22Rv1 (cell line): Measurements from ENCODE around the gene PRMT5.
A peak's percentile ranks its signal among the peaks of the same experiment; 100 is the strongest.

Experiments used
- H3K27ac ChIP-seq: fragments of 450-650 bp; 2 replicates; pipeline ENCODE4 v1.5.1; 2017
- ZFX ChIP-seq: fragments of 450-650 bp; IDR thresholded peaks from 2 replicates; pipeline ENCODE4 v1.6.1; 2017; ENCODE audit warnings: antibody characterized with exemption, borderline replicate concordance
- TF ChIP-seq, protein P1 (sequence below): fragments of 450-650 bp; IDR thresholded peaks from 2 replicates; pipeline ENCODE4 v1.5.1; 2017; ENCODE audit warnings: mild to moderate bottlenecking

PRMT5 gene

DNA sequence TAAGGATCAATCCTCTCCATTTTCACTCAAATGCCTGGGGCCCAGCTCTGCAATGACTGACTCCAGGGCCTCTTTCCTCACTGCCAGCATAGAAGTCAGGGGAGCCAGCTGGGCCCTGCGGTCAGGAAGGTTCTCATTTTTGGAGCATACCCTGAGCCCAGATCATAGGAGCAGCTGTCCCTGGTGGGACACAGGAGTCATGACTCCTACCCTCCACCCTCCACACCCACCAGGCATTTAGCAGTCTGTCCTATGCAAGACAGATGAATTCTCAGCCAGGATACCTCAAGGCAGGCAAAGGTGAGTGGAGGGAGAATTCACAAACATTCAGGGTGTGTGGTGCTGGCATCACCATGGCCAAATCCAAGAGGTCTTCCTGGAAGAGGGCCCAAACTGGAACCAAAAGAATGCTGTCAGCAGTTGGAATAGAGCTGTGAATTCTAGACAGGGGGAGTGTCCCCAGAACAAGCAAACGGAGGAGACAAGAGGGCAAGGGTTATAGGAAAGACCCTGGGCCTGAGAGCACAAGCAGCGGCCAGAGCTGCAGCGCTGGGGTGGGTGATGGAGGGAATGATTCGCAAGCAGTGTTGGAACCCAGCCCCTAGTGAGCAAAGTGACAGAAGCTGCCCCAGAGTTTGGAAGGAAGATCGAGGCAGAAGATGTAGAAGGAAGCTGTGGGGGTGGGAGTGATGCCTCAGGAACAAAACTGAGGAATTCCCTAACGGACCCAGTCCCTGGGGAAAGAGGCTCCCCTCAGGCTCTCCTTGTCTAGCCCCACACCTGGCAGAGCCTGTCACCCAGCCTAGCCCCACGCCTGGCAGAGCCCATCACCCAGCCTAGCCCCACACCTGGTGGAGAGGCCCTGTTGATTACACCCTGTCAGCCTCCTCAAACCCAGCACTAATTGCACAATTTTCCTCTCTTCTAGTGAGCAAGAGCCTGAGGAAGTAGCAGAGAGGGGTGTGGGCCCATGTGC is 50.6 kb downstream of the PRMT5 start:
- TF ChIP-seq, protein P1, sequence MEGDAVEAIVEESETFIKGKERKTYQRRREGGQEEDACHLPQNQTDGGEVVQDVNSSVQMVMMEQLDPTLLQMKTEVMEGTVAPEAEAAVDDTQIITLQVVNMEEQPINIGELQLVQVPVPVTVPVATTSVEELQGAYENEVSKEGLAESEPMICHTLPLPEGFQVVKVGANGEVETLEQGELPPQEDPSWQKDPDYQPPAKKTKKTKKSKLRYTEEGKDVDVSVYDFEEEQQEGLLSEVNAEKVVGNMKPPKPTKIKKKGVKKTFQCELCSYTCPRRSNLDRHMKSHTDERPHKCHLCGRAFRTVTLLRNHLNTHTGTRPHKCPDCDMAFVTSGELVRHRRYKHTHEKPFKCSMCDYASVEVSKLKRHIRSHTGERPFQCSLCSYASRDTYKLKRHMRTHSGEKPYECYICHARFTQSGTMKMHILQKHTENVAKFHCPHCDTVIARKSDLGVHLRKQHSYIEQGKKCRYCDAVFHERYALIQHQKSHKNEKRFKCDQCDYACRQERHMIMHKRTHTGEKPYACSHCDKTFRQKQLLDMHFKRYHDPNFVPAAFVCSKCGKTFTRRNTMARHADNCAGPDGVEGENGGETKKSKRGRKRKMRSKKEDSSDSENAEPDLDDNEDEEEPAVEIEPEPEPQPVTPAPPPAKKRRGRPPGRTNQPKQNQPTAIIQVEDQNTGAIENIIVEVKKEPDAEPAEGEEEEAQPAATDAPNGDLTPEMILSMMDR, result no peak
- no peak for TF ChIP-seq ZFX
- no peak overlapping the region for H3K27ac ChIP-seq

DNA sequence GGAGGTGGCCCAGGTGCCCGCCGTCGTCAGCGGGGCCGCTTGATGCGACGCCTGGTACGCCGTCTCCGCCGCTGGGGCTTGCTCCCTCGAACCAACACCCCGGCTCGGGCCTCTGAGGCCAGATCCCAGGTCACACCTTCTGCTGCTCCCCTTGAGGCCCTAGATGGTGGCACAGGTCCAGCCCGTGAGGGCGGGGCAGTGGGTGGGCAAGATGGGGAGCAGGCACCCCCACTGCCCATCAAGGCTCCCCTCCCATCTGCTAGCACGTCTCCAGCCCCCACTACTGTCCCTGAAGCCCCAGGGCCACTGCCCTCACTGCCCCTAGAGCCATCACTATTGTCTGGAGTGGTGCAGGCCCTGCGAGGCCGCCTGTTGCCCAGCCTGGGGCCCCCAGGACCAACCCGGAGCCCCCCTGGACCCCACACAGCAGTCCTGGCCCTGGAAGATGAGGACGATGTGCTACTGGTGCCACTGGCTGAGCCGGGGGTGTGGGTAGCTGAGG is 52.1 kb downstream of the PRMT5 start:
- H3K27ac ChIP-seq, result no peak overlapping the region
- TF ChIP-seq ZFX, result no peak
- TF ChIP-seq, protein P1, result no peak

DNA sequence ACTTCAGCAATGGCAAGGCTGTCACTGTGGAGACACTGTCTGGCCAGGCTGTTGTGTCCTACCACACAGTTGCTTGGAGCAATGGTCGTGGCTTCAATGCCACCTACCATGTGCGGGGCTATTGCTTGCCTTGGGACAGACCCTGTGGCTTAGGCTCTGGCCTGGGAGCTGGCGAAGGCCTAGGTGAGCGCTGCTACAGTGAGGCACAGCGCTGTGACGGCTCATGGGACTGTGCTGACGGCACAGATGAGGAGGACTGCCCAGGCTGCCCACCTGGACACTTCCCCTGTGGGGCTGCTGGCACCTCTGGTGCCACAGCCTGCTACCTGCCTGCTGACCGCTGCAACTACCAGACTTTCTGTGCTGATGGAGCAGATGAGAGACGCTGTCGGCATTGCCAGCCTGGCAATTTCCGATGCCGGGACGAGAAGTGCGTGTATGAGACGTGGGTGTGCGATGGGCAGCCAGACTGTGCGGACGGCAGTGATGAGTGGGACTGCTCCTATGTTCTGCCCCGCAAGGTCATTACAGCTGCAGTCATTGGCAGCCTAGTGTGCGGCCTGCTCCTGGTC is 53.3 kb downstream of the PRMT5 start:
- no peak overlapping the region for H3K27ac ChIP-seq
- TF ChIP-seq, protein P1, result no peak
- TF ChIP-seq ZFX, result no peak

DNA sequence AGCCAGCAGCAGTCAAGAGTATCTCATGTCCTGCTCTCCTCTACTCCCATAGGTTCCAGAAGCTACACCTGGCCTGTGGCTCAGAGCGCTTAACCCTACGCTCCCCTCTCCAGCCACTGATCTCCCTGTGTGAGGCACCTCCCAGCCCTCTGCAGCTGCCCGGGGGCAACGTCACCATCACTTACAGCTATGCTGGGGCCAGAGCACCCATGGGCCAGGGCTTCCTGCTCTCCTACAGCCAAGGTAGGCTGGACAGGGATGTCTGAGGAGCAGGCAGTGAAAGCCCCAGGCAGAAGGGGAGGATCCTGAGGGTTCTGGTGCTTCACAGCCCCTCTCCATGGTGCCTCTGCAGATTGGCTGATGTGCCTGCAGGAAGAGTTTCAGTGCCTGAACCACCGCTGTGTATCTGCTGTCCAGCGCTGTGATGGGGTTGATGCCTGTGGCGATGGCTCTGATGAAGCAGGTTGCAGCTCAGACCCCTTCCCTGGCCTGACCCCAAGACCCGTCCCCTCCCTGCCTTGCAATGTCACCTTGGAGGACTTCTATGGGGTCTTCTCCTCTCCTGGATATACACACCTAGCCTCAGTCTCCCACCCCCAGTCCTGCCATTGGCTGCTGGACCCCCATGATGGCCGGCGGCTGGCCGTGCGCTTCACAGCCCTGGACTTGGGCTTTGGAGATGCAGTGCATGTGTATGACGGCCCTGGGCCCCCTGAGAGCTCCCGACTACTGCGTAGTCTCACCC is 54.0 kb downstream of the PRMT5 start:
- TF ChIP-seq ZFX, result no peak
- TF ChIP-seq, protein P1, result no peak
- H3K27ac ChIP-seq, result no peak overlapping the region

DNA sequence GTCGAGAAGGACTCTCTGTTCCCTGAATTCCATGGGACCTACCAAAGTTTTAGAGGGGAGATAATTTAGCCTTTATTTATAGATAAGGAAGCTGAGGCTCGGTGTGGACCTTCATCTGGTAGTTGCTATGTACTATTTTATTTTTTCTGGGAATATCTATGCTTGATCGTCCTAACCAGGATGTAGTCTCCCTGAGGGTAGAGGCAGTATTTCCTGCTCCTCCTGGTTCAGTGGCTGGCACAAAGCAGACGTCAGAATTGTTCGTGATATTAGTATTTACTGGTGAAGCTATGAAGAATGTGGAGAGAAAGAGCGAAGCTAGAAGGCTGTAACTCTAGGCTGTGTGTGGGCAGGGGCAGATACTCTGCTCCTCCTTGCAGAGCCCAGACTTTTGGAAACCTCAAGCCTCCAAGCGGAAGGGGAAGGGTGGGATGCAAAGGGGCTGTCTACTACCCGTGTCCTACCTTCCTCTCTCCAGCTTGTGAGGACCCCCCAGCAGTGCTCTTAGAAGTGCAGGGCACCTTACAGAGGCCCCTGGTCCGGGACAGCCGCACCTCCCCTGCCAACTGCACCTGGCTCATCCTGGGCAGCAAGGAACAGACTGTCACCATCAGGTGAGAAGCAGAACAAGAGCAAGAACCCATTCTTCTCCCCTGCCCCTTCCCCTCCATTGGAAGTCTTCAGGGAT is 56.2 kb downstream of the PRMT5 start:
- peak overlapping the region; percentile 95 for H3K27ac ChIP-seq
- TF ChIP-seq, protein P1, result peak; percentile 75
- no peak for TF ChIP-seq ZFX

DNA sequence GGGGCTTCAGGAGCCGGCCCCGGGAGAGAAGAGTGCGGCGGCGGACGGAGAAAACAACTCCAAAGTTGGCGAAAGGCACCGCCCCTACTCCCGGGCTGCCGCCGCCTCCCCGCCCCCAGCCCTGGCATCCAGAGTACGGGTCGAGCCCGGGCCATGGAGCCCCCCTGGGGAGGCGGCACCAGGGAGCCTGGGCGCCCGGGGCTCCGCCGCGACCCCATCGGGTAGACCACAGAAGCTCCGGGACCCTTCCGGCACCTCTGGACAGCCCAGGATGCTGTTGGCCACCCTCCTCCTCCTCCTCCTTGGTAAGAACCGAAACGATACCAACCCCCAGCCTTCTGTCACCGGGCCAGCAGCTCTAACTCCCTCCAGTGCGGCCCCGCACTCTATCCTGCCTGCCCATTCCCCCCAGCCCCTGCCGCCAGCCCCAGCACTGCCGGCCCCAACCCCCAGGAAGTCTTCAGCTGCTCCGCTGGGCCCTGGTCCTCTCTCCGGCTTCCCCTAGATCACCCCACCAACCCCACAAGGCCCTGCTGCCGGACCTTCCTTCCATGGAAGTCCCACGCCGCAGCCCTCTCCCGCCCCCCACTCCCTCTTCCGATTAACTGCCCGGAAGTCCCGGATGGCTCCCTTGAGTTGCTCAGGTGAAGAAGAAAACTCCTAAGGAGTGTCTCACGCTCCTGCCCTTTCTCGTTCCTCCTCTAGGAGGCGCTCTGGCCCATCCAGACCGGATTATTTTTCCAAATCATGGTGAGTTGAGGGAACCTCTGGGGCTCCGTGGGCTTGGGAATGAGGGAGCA is 56.9 kb downstream of the PRMT5 start:
- no peak for TF ChIP-seq ZFX
- TF ChIP-seq, protein P1, result peak; percentile 97
- H3K27ac ChIP-seq, result peak overlapping the region; percentile 95
